ENCODE data around the gene MAST3.
"Not testable (repeated sequence)": the region's sequence is repeated elsewhere in the genome, so short reads cannot be mapped to it uniquely, and the experiment has no call there.

MAST3 gene

GRCh38 chr19:18086590-18087138, 10.9 kb upstream of the MAST3 start, which contains the start of gene IL12RB1:
Gene IL12RB1, minus strand, starts transcription at chr19:18086934. Its CDS starts 111 bp downstream, at chr19:18086823.
- Histone ChIP-seq H3K27ac (ENCODE audit: low read depth, low read length, severe bottlenecking) (no peak within 1 kb of the TSS), H3K9me3 (ENCODE audit: control insufficient read depth, low read length) (no peaks in the 10 kb centered on the region), H3K4me3 (ENCODE audit: extremely low read depth, insufficient read depth, low read length, poor library complexity, severe bottlenecking) (no peak within 1 kb of the TSS), H3K36me3 (ENCODE audit: control insufficient read depth, insufficient read depth, low read length) (no peaks in the 10 kb centered on the region), H3K4me1 (ENCODE audit: control insufficient read depth, insufficient read depth, low read length, poor library complexity, severe bottlenecking) (no peaks in the 10 kb centered on the region)
- 79 to 82% methylated on average over 9 to 10 of the region's 12 CpGs for WGBS, 2 experiments (ENCODE audit: insufficient coverage in 2 of 2)

GRCh38 chr19:18089096-18089541, 8.5 kb upstream of the MAST3 start:
- H3K9me3 ChIP-seq (ENCODE audit: control insufficient read depth, low read length); H3K4me3 ChIP-seq (ENCODE audit: extremely low read depth, insufficient read depth, low read length, poor library complexity, severe bottlenecking); H3K27ac ChIP-seq (ENCODE audit: low read depth, low read length, severe bottlenecking); H3K4me1 ChIP-seq (ENCODE audit: control insufficient read depth, insufficient read depth, low read length, poor library complexity, severe bottlenecking); H3K36me3 ChIP-seq (ENCODE audit: control insufficient read depth, insufficient read depth, low read length): not testable (repeated sequence)
- 84 to 94% methylated on average over 8 to 9 of the region's 11 CpGs for WGBS, 2 experiments (ENCODE audit: insufficient coverage in 2 of 2)

GRCh38 chr19:18089726-18090125, 7.9 kb upstream of the MAST3 start:
- Histone ChIP-seq H3K4me1 (ENCODE audit: control insufficient read depth, insufficient read depth, low read length, poor library complexity, severe bottlenecking) (no peaks in the 10 kb centered on the region), H3K27ac (ENCODE audit: low read depth, low read length, severe bottlenecking) (no peak overlapping the region), H3K4me3 (ENCODE audit: extremely low read depth, insufficient read depth, low read length, poor library complexity, severe bottlenecking) (no peak overlapping the region), H3K36me3 (ENCODE audit: control insufficient read depth, insufficient read depth, low read length) (no peaks in the 10 kb centered on the region), H3K9me3 (ENCODE audit: control insufficient read depth, low read length) (no peaks in the 10 kb centered on the region)
- 70 to 87% methylated on average over 2 to 5 of the region's 5 CpGs for WGBS, 2 experiments (ENCODE audit: insufficient coverage in 2 of 2)

- no peaks in the 10 kb centered on the region for H3K9me3 ChIP-seq (ENCODE audit: control insufficient read depth, low read length)
- no peaks in the 10 kb centered on the region for H3K36me3 ChIP-seq (ENCODE audit: control insufficient read depth, insufficient read depth, low read length)
- H3K27ac ChIP-seq (ENCODE audit: low read depth, low read length, severe bottlenecking): no peak overlapping the region
- H3K4me1 ChIP-seq (ENCODE audit: control insufficient read depth, insufficient read depth, low read length, poor library complexity, severe bottlenecking): no peaks in the 10 kb centered on the region
- WGBS, 2 experiments (ENCODE audit: insufficient coverage in 2 of 2): 88 to 89% methylated on average over 5 to 9 of the region's 12 CpGs
- H3K4me3 ChIP-seq (ENCODE audit: extremely low read depth, insufficient read depth, low read length, poor library complexity, severe bottlenecking): no peak overlapping the region
These were observed 6.9 kb upstream of the MAST3 start for GRCh38 chr19:18090545-18091216.

GRCh38 chr19:18091217-18091608, 6.4 kb upstream of the MAST3 start:
- Histone ChIP-seq H3K9me3 (ENCODE audit: control insufficient read depth, low read length) (no peaks in the 10 kb centered on the region), H3K36me3 (ENCODE audit: control insufficient read depth, insufficient read depth, low read length) (no peaks in the 10 kb centered on the region)
- WGBS, 2 experiments (ENCODE audit: insufficient coverage in 2 of 2): 64 to 80% methylated on average over 1 to 6 of the region's 12 CpGs

GRCh38 chr19:18093439-18094161, 4.0 kb upstream of the MAST3 start:
- Histone ChIP-seq H3K4me1 (ENCODE audit: control insufficient read depth, insufficient read depth, low read length, poor library complexity, severe bottlenecking) (peaks cover 4% of the 10 kb centered on the region), H3K4me3 (ENCODE audit: extremely low read depth, insufficient read depth, low read length, poor library complexity, severe bottlenecking) (no peak overlapping the region), H3K9me3 (ENCODE audit: control insufficient read depth, low read length) (no peaks in the 10 kb centered on the region), H3K36me3 (ENCODE audit: control insufficient read depth, insufficient read depth, low read length) (no peaks in the 10 kb centered on the region), H3K27ac (ENCODE audit: low read depth, low read length, severe bottlenecking) (no peak overlapping the region)
- WGBS, 2 experiments (ENCODE audit: insufficient coverage in 2 of 2): 69 to 86% methylated on average over 2 to 3 of the region's 6 CpGs

More at GRCh38 chr19:18091217-18091608, 6.4 kb upstream of the MAST3 start:
- H3K4me1 ChIP-seq (ENCODE audit: control insufficient read depth, insufficient read depth, low read length, poor library complexity, severe bottlenecking): no peaks in the 10 kb centered on the region
- no peak overlapping the region for H3K4me3 ChIP-seq (ENCODE audit: extremely low read depth, insufficient read depth, low read length, poor library complexity, severe bottlenecking)
- H3K27ac ChIP-seq (ENCODE audit: low read depth, low read length, severe bottlenecking): no peak overlapping the region

- peaks cover 4% of the 10 kb centered on the region for H3K4me1 ChIP-seq (ENCODE audit: control insufficient read depth, insufficient read depth, low read length, poor library complexity, severe bottlenecking)
- WGBS, 2 experiments (ENCODE audit: insufficient coverage in 2 of 2): 100% methylated on average over 1 of the region's 2 CpGs; no CpG with 5 or more reads in 1 of the 2 experiments
- no peaks in the 10 kb centered on the region for H3K9me3 ChIP-seq (ENCODE audit: control insufficient read depth, low read length)
- no peak overlapping the region for H3K27ac ChIP-seq (ENCODE audit: low read depth, low read length, severe bottlenecking)
- no peaks in the 10 kb centered on the region for H3K36me3 ChIP-seq (ENCODE audit: control insufficient read depth, insufficient read depth, low read length)
- no peak overlapping the region for H3K4me3 ChIP-seq (ENCODE audit: extremely low read depth, insufficient read depth, low read length, poor library complexity, severe bottlenecking)
These were observed 1.3 kb upstream of the MAST3 start for GRCh38 chr19:18096258-18096657.

- no peaks in the 10 kb centered on the region for H3K9me3 ChIP-seq (ENCODE audit: control insufficient read depth, low read length)
- 54 to 55% methylated on average over 17 of the region's 22 CpGs for WGBS, 2 experiments (ENCODE audit: insufficient coverage in 2 of 2)
- no peaks in the 10 kb centered on the region for H3K36me3 ChIP-seq (ENCODE audit: control insufficient read depth, insufficient read depth, low read length)
- peak overlapping the region; percentile 36 for H3K4me3 ChIP-seq (ENCODE audit: extremely low read depth, insufficient read depth, low read length, poor library complexity, severe bottlenecking)
- H3K4me1 ChIP-seq (ENCODE audit: control insufficient read depth, insufficient read depth, low read length, poor library complexity, severe bottlenecking): peaks cover 4% of the 10 kb centered on the region
- H3K27ac ChIP-seq (ENCODE audit: low read depth, low read length, severe bottlenecking): no peak overlapping the region
These were observed 664 bp downstream of the MAST3 start for GRCh38 chr19:18097993-18098890.

- no peak overlapping the region for H3K4me3 ChIP-seq (ENCODE audit: extremely low read depth, insufficient read depth, low read length, poor library complexity, severe bottlenecking)
- WGBS, 2 experiments (ENCODE audit: insufficient coverage in 2 of 2): 25 to 33% methylated on average over 21 to 22 of the region's 34 CpGs
- peaks cover 4% of the 10 kb centered on the region for H3K4me1 ChIP-seq (ENCODE audit: control insufficient read depth, insufficient read depth, low read length, poor library complexity, severe bottlenecking)
These were observed 1.5 kb downstream of the MAST3 start for GRCh38 chr19:18098891-18099622.

GRCh38 chr19:18099623-18099995, 2.0 kb downstream of the MAST3 start:
- 81 to 89% methylated on average over 8 of the region's 8 CpGs for WGBS, 2 experiments (ENCODE audit: insufficient coverage in 2 of 2)
- no peak overlapping the region for H3K27ac ChIP-seq (ENCODE audit: low read depth, low read length, severe bottlenecking)
- H3K4me3 ChIP-seq (ENCODE audit: extremely low read depth, insufficient read depth, low read length, poor library complexity, severe bottlenecking): no peak overlapping the region
- no peaks in the 10 kb centered on the region for H3K9me3 ChIP-seq (ENCODE audit: control insufficient read depth, low read length)
- H3K4me1 ChIP-seq (ENCODE audit: control insufficient read depth, insufficient read depth, low read length, poor library complexity, severe bottlenecking): peaks cover 4% of the 10 kb centered on the region
- no peaks in the 10 kb centered on the region for H3K36me3 ChIP-seq (ENCODE audit: control insufficient read depth, insufficient read depth, low read length)

More at GRCh38 chr19:18098891-18099622, 1.5 kb downstream of the MAST3 start:
- Histone ChIP-seq H3K36me3 (ENCODE audit: control insufficient read depth, insufficient read depth, low read length) (no peaks in the 10 kb centered on the region), H3K9me3 (ENCODE audit: control insufficient read depth, low read length) (no peaks in the 10 kb centered on the region), H3K27ac (ENCODE audit: low read depth, low read length, severe bottlenecking) (no peak overlapping the region)

Data from mesodermal cell (in vitro differentiated cells).